IMR-90 (cell line): ENCODE results near the gene IRF4. TPM values are rescaled to one million over a fixed set of nuclear protein-coding genes. Genes with fewer than 3 reads are reported as not detected.

Experiments
- ATAC-seq: fragments of 200-7000 bp; cut with Tn5 transposase; 2 replicates; pipeline ENCODE4 v1.9.1; 2020; ENCODE audit warnings: low read depth, mild to moderate bottlenecking, moderate library complexity
- BruUV-seq: library from RNA; stranded (reverse); fragments of 400-500 nt; replicated peaks from 2 replicates; lab custom pipeline; 2021; lab: Mats Ljungman, UMichigan
- CTCF ChIA-PET: fragments of 300-600 bp; formaldehyde crosslinking; extraction: SDS; loops from one replicate; lab custom pipeline; 2021; ENCODE audit warnings: antibody characterized with exemption; lab: Yijun Ruan, JAX
- POLR2A ChIA-PET: fragments of 300-600 bp; sonication (Branson Sonifier 250); formaldehyde crosslinking; loops from one replicate; lab custom pipeline; 2022; ENCODE audit warnings: antibody characterized with exemption; ENCODE audit not compliant: unreplicated experiment; lab: Charles Lee
- DNase-seq: peaks from one replicate; pipeline ENCODE4 v3.0.0; 2013
- H2AFZ ChIP-seq: replicated peaks from 2 replicates; pipeline ENCODE3; 2013; ENCODE audit warnings: low read length, mild to moderate bottlenecking; ENCODE audit not compliant: poor library complexity
- H2AK5ac ChIP-seq: 2 replicates; pipeline ENCODE4 v1.6.1; 2013; ENCODE audit warnings: low read depth, low read length, inconsistent platforms
- H2AK9ac ChIP-seq: replicated peaks from 2 replicates; pipeline ENCODE3; 2013; ENCODE audit warnings: mild to moderate bottlenecking, low read depth, low read length, moderate library complexity; ENCODE audit not compliant: poor library complexity
- H2BK120ac ChIP-seq: 2 replicates; pipeline ENCODE4 v1.6.1; 2013; ENCODE audit warnings: low read depth, low read length, inconsistent platforms
- H2BK15ac ChIP-seq: 3 replicates; pipeline ENCODE4 v1.6.1; 2013; ENCODE audit warnings: low read depth, low read length, inconsistent platforms
- H2BK20ac ChIP-seq: 2 replicates; pipeline ENCODE4 v1.6.1; 2013; ENCODE audit warnings: low read depth, mild to moderate bottlenecking, inconsistent platforms, low read length, moderate library complexity
- H2BK5ac ChIP-seq: 2 replicates; pipeline ENCODE4 v1.6.1; 2013; ENCODE audit warnings: mild to moderate bottlenecking, low read depth, low read length, inconsistent platforms; ENCODE audit not compliant: poor library complexity, severe bottlenecking
- H3K14ac ChIP-seq: replicated peaks from 2 replicates; pipeline ENCODE4 v1.6.1; 2013; ENCODE audit warnings: low read depth, low read length, inconsistent platforms
- H3K18ac ChIP-seq: 2 replicates; pipeline ENCODE4 v1.6.1; 2013; ENCODE audit warnings: low read depth, low read length, control low read depth
- H3K23ac ChIP-seq: 2 replicates; pipeline ENCODE4 v1.6.1; 2013; ENCODE audit warnings: low read depth, low read length, inconsistent platforms
- H3K27ac ChIP-seq: 2 replicates; pipeline ENCODE4 v1.5.1; 2013; ENCODE audit warnings: mild to moderate bottlenecking, control low read depth, low read length; ENCODE audit not compliant: insufficient read depth
- H3K27me3 ChIP-seq: 2 replicates; pipeline ENCODE4 v1.6.1; 2013; ENCODE audit warnings: low read length; ENCODE audit not compliant: control insufficient read depth, insufficient read depth
- H3K36me3 ChIP-seq: 2 replicates; pipeline ENCODE4 v1.6.1; 2013; ENCODE audit warnings: low read length, mixed read lengths; ENCODE audit not compliant: control insufficient read depth, insufficient read depth
- H3K4ac ChIP-seq: 2 replicates; pipeline ENCODE4 v1.6.1; 2013; ENCODE audit warnings: low read depth, low read length, inconsistent platforms
- H3K4me1 ChIP-seq: 2 replicates; pipeline ENCODE4 v1.6.1; 2013; ENCODE audit warnings: low read length, mixed read lengths; ENCODE audit not compliant: control insufficient read depth, insufficient read depth
- H3K4me2 ChIP-seq: 2 replicates; pipeline ENCODE4 v1.6.1; 2013; ENCODE audit warnings: low read depth, mild to moderate bottlenecking, control low read depth, low read length, moderate library complexity
- H3K4me3 ChIP-seq: 2 replicates; pipeline ENCODE4 v1.5.1; 2013; ENCODE audit warnings: low read depth, mild to moderate bottlenecking, control low read depth, low read length, moderate library complexity; ENCODE audit not compliant: insufficient read depth
- H3K56ac ChIP-seq: 2 replicates; pipeline ENCODE4 v1.6.1; 2013; ENCODE audit warnings: low read length, inconsistent platforms; ENCODE audit not compliant: insufficient read depth; ENCODE audit errors: extremely low read depth
- H3K79me1 ChIP-seq, 2 experiments: 2 replicates each; pipeline ENCODE4 v1.6.1; 2013; ENCODE audit warnings: low read length in 2 of 2, inconsistent platforms in 1 of 2, low read depth in 1 of 2
- H3K9ac ChIP-seq: 2 replicates; pipeline ENCODE4 v1.6.1; 2013; ENCODE audit warnings: low read depth, low read length, control low read depth
- H3K9me1 ChIP-seq: 2 replicates; pipeline ENCODE4 v1.6.1; 2013; ENCODE audit warnings: low read length, inconsistent platforms; ENCODE audit not compliant: insufficient read depth
- H3K9me3 ChIP-seq: 2 replicates; pipeline ENCODE4 v1.6.1; 2013; ENCODE audit warnings: low read length; ENCODE audit not compliant: control insufficient read depth, insufficient read depth
- H4K20me1 ChIP-seq: 2 replicates; pipeline ENCODE4 v1.6.1; 2013; ENCODE audit warnings: low read length, inconsistent platforms; ENCODE audit not compliant: insufficient read depth
- H4K5ac ChIP-seq: 2 replicates; pipeline ENCODE4 v1.6.1; 2013; ENCODE audit warnings: mild to moderate bottlenecking, low read depth, low read length, control low read depth
- H4K8ac ChIP-seq, 2 experiments: 2 replicates each; pipeline ENCODE4 v1.6.1; 2013; ENCODE audit warnings: low read depth in 2 of 2, low read length in 2 of 2, control low read depth in 1 of 2, inconsistent platforms in 1 of 2
- H4K91ac ChIP-seq: 2 replicates; pipeline ENCODE4 v1.6.1; 2013; ENCODE audit warnings: low read depth, low read length, inconsistent platforms; ENCODE audit not compliant: insufficient read depth
- CEBPB ChIP-seq: IDR thresholded peaks from 2 replicates; pipeline ENCODE4 v1.6.1; 2012; ENCODE audit warnings: low read depth, low read length, improper control_type of control experiment
- CTCF ChIP-seq: conservative IDR thresholded peaks from 2 replicates; pipeline ENCODE4 v1.5.1; 2012; ENCODE audit warnings: mild to moderate bottlenecking, low read depth, low read length, improper control_type of control experiment
- FOS ChIP-seq: fragments of 150-350 bp; IDR thresholded peaks from 2 replicates; pipeline ENCODE4 v1.6.1; 2016; ENCODE audit warnings: low read depth, low read length
- MAFK ChIP-seq: IDR thresholded peaks from 2 replicates; pipeline ENCODE4 v1.6.1; 2012; ENCODE audit warnings: low read depth, low read length, improper control_type of control experiment
- MAZ ChIP-seq: IDR thresholded peaks from 2 replicates; pipeline ENCODE4 v1.6.1; 2012; ENCODE audit warnings: low read depth, mild to moderate bottlenecking, low read length, improper control_type of control experiment, moderate library complexity, borderline replicate concordance
- MXI1 ChIP-seq: IDR thresholded peaks from 2 replicates; pipeline ENCODE4 v1.6.1; 2012; ENCODE audit warnings: low read depth, mild to moderate bottlenecking, low read length, moderate library complexity, borderline replicate concordance
- NFE2L2 ChIP-seq: fragments of 150-350 bp; IDR thresholded peaks from 2 replicates; pipeline ENCODE4 v1.6.1; 2016; ENCODE audit warnings: low read depth, mild to moderate bottlenecking, low read length
- RAD21 ChIP-seq: IDR thresholded peaks from 2 replicates; pipeline ENCODE4 v1.6.1; 2012; ENCODE audit warnings: low read length, improper control_type of control experiment
- RFX5 ChIP-seq: IDR thresholded peaks from 2 replicates; pipeline ENCODE4 v1.8.0; 2012; ENCODE audit warnings: low read depth, mild to moderate bottlenecking, low read length, moderate library complexity
- SMC3 ChIP-seq: fragments of 150-350 bp; IDR thresholded peaks from 2 replicates; pipeline ENCODE4 v1.6.1; 2016; ENCODE audit warnings: low read depth, mild to moderate bottlenecking, antibody characterized with exemption, low read length, moderate library complexity
- WGBS, 2 experiments: methylation state at CpG; one replicate each; pipeline versions ENCODE4 v1.1.5 to v1.1.7; 2013; ENCODE audit warnings: missing lambda C conversion rate in 2 of 2; ENCODE audit not compliant: insufficient read length in 1 of 2; ENCODE audit errors: extremely low coverage in 2 of 2; 5-methylcytosine and 5-hydroxymethylcytosine counted together
- dilution Hi-C: fragments of 300-500 bp; cut with HindIII; formaldehyde crosslinking; loops from one replicate; pipeline ENCODE4 v1.14.3; 2018; ENCODE audit warnings: low sequenced_read_pairs; ENCODE audit not compliant: unreplicated experiment
- in situ Hi-C: fragments of 300-500 bp; cut with MboI; formaldehyde crosslinking; loops from 3 replicates; pipeline ENCODE4 v1.14.3; 2019; ENCODE audit warnings: low sequenced_read_pairs, inconsistent platforms, mixed read lengths
- intact Hi-C: fragments of 100-400 bp; cut with micrococcal nuclease; formaldehyde crosslinking; loops from 2 replicates; pipeline ENCODE4 v1.10.0; 2022
- polyA plus RNA-seq, 3 experiments: library from polyadenylated mRNA; depleted of rRNA; stranded (reverse); fragments of >200 nt; gene quantifications; 2 replicates each; pipeline ENCODE4 v1.2.3, GENCODE V29; 2012; ENCODE audit warnings: low replicate concordance in 1 of 3
- total RNA-seq: library from RNA; depleted of rRNA; stranded (reverse); fragments of >200 nt; gene quantifications from 2 replicates; pipeline ENCODE4 v1.2.3, GENCODE V29; 2012
- TF ChIP-seq, protein P1 (sequence below): fragments of 150-350 bp; IDR thresholded peaks from 2 replicates; pipeline ENCODE4 v1.6.1; 2017; ENCODE audit warnings: mild to moderate bottlenecking, antibody characterized with exemption, low read length, low read depth

Gene IRF4
- total and polyA plus RNA-seq, 2 of the 4 experiments (the other 2 are of a cell fraction), result not detected

DNA sequence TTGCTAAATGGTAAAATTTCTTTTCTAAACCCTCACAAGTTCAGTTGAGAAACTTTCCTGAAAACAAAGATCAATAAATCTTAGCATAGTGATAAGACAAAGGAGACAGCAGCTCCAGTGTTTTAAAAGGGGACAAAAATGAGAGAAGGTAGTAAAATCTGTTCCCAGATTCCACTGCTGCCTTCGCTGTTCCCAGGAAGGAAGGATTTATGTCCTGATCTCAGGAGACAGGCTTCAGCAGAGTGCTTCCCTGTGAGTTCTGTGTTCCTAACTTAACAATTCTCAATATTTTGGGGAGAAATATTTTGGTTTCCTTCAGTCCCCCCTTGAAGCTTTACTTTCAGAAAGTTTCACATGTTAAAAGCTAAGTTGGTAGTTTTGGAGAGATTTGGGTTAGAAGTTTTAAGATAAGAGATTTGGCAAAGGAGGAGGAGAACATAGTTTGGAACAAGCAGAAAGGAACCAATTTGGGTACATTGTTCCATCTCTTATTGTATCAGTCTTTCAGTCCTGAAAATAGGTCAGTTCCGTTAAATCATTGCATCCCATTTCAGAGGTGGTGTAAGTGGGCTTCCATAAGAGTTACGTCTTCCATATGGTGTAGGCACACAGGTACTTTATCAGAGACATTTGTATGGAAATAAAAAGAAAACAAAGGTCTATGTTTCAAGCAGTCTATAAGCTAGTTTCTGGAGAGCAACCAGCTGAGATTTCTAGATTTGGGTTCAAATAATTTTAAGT is 20.8 kb downstream of the IRF4 start:
- H4K91ac ChIP-seq, result no peak overlapping the region
- no peak overlapping the region for H2AFZ ChIP-seq
- in situ Hi-C loops, result no loop called here
- no peak overlapping the region for H4K8ac ChIP-seq
- no peak overlapping the region for H2BK120ac ChIP-seq
- no peak overlapping the region for H2BK20ac ChIP-seq
- no peak overlapping the region for H3K14ac ChIP-seq
- dilution Hi-C loops, result no loop called here
- no CpG with 5 or more reads among the region's 3 CpGs for WGBS, 2 experiments
- H3K4ac ChIP-seq, result no peak overlapping the region
- peaks cover 7% of the 10 kb centered on the region; the same call in 1 of the 2 replicates for H3K9me3 ChIP-seq
- H3K27ac ChIP-seq, result no peak overlapping the region
- no peaks in the 10 kb centered on the region for H3K9me1 ChIP-seq
- H3K36me3 ChIP-seq, result no peaks in the 10 kb centered on the region
- H3K9ac ChIP-seq, result no peak overlapping the region
- TF ChIP-seq CTCF (no peak), RFX5 (no peak), SMC3 (no peak), MAZ (no peak), CEBPB (no peak), NFE2L2 (no peak), MAFK (no peak), MXI1 (no peak), RAD21 (no peak), FOS (no peak)
- TF ChIP-seq, protein P1, sequence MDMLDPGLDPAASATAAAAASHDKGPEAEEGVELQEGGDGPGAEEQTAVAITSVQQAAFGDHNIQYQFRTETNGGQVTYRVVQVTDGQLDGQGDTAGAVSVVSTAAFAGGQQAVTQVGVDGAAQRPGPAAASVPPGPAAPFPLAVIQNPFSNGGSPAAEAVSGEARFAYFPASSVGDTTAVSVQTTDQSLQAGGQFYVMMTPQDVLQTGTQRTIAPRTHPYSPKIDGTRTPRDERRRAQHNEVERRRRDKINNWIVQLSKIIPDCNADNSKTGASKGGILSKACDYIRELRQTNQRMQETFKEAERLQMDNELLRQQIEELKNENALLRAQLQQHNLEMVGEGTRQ, result no peak
- no peak overlapping the region for H3K56ac ChIP-seq
- no peak overlapping the region for H4K5ac ChIP-seq
- no peak overlapping the region for H3K4me2 ChIP-seq
- no peaks in the 10 kb centered on the region for H4K20me1 ChIP-seq
- H2BK5ac ChIP-seq, result no peak overlapping the region
- H3K23ac ChIP-seq, result no peak overlapping the region
- no peaks in the 10 kb centered on the region for H3K4me1 ChIP-seq
- ATAC-seq (no peak), DNase-seq (no peak)
- H3K4me3 ChIP-seq, result no peak overlapping the region
- H2AK5ac ChIP-seq, result no peak overlapping the region
- no peak overlapping the region for H2BK15ac ChIP-seq
- ChIA-PET POLR2A (no interaction called here), CTCF (no interaction called here)
- H3K18ac ChIP-seq, result no peak overlapping the region
- H3K27me3 ChIP-seq, result peaks cover 33% of the 10 kb centered on the region
- H3K79me1 ChIP-seq, result no peaks in the 10 kb centered on the region
- BruUV-seq, result no TSS peak
- intact Hi-C loops, result no loop called here
- no peak overlapping the region for H2AK9ac ChIP-seq
